ENCODE data around the gene CGREF1.

DNA sequence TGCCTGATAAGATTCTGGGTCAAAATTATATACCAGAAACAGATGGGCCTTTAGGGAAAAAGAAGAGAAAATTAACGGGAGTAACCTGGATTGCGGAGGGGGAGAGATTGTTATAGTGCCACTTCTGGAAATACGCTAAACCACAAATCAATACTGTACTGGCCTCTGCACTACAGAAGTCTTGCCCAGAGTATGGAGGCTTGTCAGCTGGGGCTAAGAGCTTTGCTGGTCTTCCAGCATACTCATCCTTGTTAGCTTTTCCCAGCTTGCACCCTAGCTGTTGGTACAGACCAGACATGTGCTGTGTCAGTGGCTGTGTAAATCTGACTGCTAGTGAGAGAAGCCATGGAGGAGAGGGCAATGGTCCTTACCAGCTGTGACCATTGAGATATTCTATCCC, 58.6 kb downstream of the CGREF1 start:
- TF ChIP-seq, protein P1, sequence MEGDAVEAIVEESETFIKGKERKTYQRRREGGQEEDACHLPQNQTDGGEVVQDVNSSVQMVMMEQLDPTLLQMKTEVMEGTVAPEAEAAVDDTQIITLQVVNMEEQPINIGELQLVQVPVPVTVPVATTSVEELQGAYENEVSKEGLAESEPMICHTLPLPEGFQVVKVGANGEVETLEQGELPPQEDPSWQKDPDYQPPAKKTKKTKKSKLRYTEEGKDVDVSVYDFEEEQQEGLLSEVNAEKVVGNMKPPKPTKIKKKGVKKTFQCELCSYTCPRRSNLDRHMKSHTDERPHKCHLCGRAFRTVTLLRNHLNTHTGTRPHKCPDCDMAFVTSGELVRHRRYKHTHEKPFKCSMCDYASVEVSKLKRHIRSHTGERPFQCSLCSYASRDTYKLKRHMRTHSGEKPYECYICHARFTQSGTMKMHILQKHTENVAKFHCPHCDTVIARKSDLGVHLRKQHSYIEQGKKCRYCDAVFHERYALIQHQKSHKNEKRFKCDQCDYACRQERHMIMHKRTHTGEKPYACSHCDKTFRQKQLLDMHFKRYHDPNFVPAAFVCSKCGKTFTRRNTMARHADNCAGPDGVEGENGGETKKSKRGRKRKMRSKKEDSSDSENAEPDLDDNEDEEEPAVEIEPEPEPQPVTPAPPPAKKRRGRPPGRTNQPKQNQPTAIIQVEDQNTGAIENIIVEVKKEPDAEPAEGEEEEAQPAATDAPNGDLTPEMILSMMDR (IDR thresholded peaks at IDR 0.05) = no peak
- no peak for TF ChIP-seq POLR2A (IDR thresholded peaks at IDR 0.05)
